ENCODE data around the gene CD1C. TPM values are rescaled to one million over a fixed set of nuclear protein-coding genes. Genes with fewer than 3 reads are reported as not detected.

The CD1C gene
- polyA plus RNA-seq, 1 of the 3 experiments (the other 2 are of a cell fraction): not detected

DNA sequence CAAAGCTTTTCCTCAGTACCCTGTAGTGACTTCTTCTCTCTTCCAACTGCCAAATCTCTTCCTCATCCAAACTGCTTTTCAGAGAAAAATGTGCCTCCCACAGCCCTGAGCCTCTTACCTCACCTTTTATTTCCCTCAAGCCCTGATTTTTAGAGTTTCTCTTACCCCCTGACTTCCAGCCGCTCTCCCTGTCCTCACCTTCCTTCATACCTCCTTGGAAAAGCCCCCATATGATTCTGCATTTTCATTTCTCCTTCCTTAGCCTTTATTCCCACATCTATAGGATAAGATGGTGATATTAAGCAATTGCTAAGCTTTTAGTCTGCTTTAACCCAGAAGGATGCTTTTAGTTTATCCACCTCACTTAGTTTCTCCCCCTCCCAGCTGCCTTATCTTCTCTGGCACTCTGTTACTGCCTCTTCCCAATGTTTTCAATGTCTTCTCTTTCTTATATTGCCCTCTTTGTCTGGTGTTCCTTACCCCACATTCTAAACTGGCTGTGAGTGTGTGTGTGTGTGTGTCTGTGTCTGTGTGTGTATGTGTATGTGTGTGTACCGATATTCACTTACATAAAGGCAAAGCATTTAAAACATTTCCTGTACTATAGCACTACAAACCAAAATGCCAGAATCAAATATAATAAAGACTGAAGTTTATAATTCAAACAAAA, 41.9 kb downstream of the CD1C start, which contains the start of gene CD1B (continued):
- no peak for TF ChIP-seq ZBTB33 (IDR thresholded peaks at IDR 0.05; ENCODE audit: borderline replicate concordance, low read depth)

GRCh38 chr1:158333405-158334155, 43.9 kb downstream of the CD1C start:
- Histone ChIP-seq H3K9me2 (no peaks in the 10 kb centered on the region), H4K20me1 (ENCODE audit: insufficient read depth) (no peaks in the 10 kb centered on the region), H3K36me3 (replicated peaks in 1 of 2; ENCODE audit: control insufficient read depth in 1 of 2, insufficient read depth in 2 of 2, low read length in 1 of 2) (no peaks in the 10 kb centered on the region), H3K79me2 (ENCODE audit: insufficient read depth) (no peaks in the 10 kb centered on the region), H3K4me3 (ENCODE audit: low read depth in 2 of 2, low read length in 1 of 2) (no peak overlapping the region), H3K27me3 (ENCODE audit: insufficient read depth) (peaks cover 12% of the 10 kb centered on the region), H2AFZ (ENCODE audit: low read depth) (no peak overlapping the region), H3K9ac (no peak overlapping the region), H3F3A (replicated peaks; ENCODE audit: insufficient read depth) (no peaks in the 10 kb centered on the region), H3K4me1 (ENCODE audit: control insufficient read depth in 1 of 2, insufficient read depth in 2 of 2, low read depth in 1 of 2, low read length in 1 of 2) (no peaks in the 10 kb centered on the region), H3K27ac (ENCODE audit: low read depth in 2 of 2, low read length in 1 of 2) (no peak overlapping the region), H3K4me2 (no peak overlapping the region), H3K9me3 (no peaks in the 10 kb centered on the region)
- WGBS (ENCODE audit: low lambda C conversion rate): under 1% methylated on average over 8 of the region's 8 CpGs
- DNase-seq: no peak
- TF ChIP-seq, protein P1, sequence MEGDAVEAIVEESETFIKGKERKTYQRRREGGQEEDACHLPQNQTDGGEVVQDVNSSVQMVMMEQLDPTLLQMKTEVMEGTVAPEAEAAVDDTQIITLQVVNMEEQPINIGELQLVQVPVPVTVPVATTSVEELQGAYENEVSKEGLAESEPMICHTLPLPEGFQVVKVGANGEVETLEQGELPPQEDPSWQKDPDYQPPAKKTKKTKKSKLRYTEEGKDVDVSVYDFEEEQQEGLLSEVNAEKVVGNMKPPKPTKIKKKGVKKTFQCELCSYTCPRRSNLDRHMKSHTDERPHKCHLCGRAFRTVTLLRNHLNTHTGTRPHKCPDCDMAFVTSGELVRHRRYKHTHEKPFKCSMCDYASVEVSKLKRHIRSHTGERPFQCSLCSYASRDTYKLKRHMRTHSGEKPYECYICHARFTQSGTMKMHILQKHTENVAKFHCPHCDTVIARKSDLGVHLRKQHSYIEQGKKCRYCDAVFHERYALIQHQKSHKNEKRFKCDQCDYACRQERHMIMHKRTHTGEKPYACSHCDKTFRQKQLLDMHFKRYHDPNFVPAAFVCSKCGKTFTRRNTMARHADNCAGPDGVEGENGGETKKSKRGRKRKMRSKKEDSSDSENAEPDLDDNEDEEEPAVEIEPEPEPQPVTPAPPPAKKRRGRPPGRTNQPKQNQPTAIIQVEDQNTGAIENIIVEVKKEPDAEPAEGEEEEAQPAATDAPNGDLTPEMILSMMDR (IDR thresholded peaks at IDR 0.05): no peak
- TF ChIP-seq MXI1 (IDR thresholded peaks at IDR 0.05; ENCODE audit: low read depth, low read length): no peak
- no peak for TF ChIP-seq RCOR1 (IDR thresholded peaks at IDR 0.05; ENCODE audit: low read length)
- no peak for TF ChIP-seq NRF1 (IDR thresholded peaks at IDR 0.05; ENCODE audit: low read depth, low read length)
- TF ChIP-seq FOXM1 (IDR thresholded peaks at IDR 0.05; ENCODE audit: low read depth): no peak
- no peak for TF ChIP-seq ZBTB33 (IDR thresholded peaks at IDR 0.05; ENCODE audit: borderline replicate concordance, low read depth)
- TF ChIP-seq PBX3 (IDR thresholded peaks at IDR 0.05): no peak
- TF ChIP-seq RXRA (IDR thresholded peaks at IDR 0.05; ENCODE audit: borderline replicate concordance, low read depth): no peak
- TF ChIP-seq, protein P2, sequence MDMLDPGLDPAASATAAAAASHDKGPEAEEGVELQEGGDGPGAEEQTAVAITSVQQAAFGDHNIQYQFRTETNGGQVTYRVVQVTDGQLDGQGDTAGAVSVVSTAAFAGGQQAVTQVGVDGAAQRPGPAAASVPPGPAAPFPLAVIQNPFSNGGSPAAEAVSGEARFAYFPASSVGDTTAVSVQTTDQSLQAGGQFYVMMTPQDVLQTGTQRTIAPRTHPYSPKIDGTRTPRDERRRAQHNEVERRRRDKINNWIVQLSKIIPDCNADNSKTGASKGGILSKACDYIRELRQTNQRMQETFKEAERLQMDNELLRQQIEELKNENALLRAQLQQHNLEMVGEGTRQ (IDR thresholded peaks at IDR 0.05; ENCODE audit: borderline replicate concordance, low read depth, low read length): no peak
- TF ChIP-seq SMC3 (IDR thresholded peaks at IDR 0.05; ENCODE audit: low read depth, low read length): no peak
- TF ChIP-seq TEAD4 (IDR thresholded peaks at IDR 0.05; ENCODE audit: borderline replicate concordance, insufficient read depth): no peak
- TF ChIP-seq CHD2 (IDR thresholded peaks at IDR 0.05; ENCODE audit: low read length, partially characterized antibody): no peak
- TF ChIP-seq JUND (IDR thresholded peaks at IDR 0.05): no peak
- no peak for TF ChIP-seq YY1 (IDR thresholded peaks at IDR 0.05; ENCODE audit: low read depth)
- POLR2A ChIA-PET: no interaction called here
- CTCF ChIA-PET: no interaction called here

All from SK-N-SH (cell line).